ENCODE results near the gene LDB2. TPM values are rescaled to one million over a fixed set of nuclear protein-coding genes. Genes with fewer than 3 reads are reported as not detected.

The LDB2 gene
- total RNA-seq, 1 donor from 2014 or later = 60.4 TPM

- peak; percentile 21 for DNase-seq
Measured at GRCh38 chr4:16843831-16844508, 54.5 kb downstream of the LDB2 start.

GRCh38 chr4:16838226-16838875 is 60.1 kb downstream of the LDB2 start:
- no peak for DNase-seq

DNA sequence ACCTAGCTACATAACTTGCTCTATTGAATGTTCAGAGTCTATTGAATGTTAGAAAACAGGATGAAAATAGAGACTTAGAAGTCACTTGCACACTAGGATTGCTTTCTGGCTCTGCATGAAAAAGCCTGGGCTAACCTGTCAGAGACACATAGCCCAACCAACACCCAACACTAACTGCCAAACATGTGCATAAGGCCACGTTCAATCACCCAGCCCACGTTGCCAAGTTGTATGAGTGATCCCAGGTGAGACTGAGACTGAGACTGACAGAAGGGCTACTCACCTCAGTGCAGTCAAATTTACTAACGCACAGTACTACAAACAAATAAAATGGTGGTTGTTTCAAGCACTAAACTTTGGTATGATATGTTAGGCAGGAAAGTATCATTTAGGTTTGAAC is 61.0 kb downstream of the LDB2 start:
- no peak for DNase-seq

- DNase-seq = no peak
Measured at GRCh38 chr4:16836324-16836723, 62.1 kb downstream of the LDB2 start.

- DNase-seq = no peak
Measured at GRCh38 chr4:16835597-16836247, 62.7 kb downstream of the LDB2 start.

DNA sequence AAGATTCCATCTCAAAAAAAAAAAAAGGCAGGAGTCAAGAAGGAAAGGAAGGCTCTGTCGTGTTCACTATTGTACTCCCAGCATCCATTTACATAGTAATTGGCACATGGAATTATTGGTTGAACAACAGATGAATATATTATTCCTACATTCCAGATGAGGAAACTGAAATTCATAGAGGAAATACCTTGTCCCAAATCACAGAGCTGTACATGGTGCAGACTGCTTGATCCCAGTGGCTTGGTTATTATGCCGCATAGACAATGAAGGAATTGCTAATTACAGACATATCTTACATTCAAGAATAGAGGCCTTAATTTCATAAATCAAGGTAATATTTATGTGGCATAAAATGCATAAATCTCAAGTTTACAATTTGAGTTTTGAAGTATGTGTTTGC is 63.6 kb downstream of the LDB2 start:
- no peak for DNase-seq

- DNase-seq = no peak
Measured at GRCh38 chr4:16833722-16834121, 64.7 kb downstream of the LDB2 start.

DNA sequence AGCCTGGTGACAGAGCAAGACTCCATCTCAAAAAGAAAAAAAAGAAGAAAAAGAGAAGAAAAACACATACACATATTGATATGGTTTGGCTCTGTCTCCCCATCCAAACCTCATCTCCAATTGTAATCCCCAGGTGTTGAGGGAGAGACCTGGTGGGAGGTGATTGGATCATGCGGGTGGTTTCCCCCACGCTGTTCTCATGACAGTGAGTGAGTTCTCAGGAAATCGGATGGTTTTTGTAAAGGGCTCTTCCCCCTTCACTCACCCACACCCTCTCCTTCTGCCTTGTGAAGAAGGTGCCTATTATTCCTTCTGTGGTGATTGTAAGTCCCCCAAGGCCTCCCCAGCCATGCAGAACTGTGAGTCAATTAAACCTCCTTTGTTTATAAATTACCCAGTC is 68.4 kb downstream of the LDB2 start:
- DNase-seq = no peak

GRCh38 chr4:16827794-16828724 is 70.4 kb downstream of the LDB2 start:
- DNase-seq = no peak

DNA sequence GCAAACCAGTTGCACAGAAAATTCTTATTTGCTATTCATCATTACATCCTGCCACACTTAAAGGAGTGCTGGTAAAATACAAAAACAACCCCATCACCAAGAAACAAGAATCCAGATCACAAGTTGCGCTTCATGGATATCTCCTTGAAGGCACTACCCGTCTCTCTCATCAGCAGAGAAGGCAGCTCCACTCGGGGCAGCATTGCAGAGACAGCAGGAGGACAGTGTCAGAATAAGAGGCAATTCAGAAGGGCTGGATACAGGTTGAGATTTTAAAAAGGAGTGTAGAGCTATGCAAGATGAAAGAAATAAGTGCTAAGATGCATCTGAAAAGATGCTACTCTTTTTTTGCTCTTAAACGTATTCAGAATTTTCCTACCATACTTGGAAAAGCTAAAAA is 71.4 kb downstream of the LDB2 start:
- no peak for DNase-seq

DNA sequence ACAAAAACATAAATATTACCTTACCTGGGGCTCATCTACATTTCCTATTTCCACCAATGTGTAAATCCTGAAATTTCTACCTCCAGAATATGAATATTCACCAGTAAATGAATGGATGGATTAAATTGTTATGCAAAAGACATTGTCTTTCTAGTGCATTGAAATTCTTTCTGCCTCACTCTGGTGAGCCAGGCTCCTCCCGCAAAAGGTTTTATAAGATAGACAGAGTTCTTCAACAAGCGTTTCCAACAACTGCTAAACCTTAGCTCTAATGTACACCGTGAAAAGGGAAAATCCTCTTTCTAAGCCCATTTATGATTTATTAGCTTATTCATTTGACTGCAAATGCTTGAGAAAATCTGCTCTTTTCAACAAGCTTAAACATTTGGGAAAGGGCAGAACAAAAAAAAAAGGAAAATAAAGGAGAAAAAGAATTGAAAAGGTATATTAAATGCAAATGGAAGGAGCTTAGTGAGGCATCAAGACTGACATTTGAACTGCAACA is 72.0 kb downstream of the LDB2 start:
- no peak for DNase-seq

DNA sequence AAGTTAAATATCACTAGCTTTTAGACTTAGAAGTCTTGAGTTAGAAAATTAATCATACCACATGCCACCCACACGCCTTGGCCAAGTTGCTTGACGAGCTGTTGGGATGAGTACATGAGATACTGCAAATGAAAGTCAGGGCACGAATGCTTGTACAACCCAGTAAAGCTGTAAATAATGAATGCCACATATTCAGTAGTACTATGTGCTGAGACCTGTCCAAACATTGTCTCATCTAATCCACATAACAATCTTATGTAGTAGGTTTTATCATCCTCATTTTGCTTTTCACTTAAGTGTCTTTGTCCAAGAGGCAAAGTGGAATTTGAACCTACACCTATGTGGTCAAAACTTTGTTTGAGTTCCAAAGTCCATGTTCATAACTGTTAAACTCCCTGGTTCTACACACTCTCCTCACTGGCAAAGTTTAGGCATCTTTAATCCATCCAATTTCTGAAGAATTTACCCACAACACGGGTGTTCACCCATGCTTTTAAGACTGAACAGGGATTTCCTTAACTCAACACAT is 74.1 kb downstream of the LDB2 start:
- no peak for DNase-seq

GRCh38 chr4:16820329-16820728 is 78.1 kb downstream of the LDB2 start:
- peak; percentile 14 for DNase-seq

- DNase-seq = no peak
Measured at GRCh38 chr4:16819652-16820051, 78.8 kb downstream of the LDB2 start.

DNA sequence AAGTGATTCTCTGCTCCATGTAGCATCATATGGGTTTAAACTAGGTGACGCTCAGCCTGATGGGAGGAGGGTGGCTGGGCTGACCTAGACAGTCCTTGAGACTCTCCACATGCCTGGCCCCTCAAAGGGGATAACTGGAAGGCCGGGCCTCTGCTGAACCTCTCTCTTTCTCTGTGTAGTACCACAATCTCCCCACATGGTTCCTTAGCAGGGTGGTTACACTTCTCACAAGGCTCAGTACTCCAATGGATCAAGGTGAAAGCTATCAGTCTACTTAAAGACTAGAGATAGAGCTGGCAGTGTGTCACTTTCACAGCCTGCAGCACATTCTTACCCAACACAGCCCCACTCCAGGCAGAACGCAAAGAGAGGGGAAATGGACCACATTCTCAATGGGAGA is 80.4 kb downstream of the LDB2 start:
- DNase-seq = no peak

DNA sequence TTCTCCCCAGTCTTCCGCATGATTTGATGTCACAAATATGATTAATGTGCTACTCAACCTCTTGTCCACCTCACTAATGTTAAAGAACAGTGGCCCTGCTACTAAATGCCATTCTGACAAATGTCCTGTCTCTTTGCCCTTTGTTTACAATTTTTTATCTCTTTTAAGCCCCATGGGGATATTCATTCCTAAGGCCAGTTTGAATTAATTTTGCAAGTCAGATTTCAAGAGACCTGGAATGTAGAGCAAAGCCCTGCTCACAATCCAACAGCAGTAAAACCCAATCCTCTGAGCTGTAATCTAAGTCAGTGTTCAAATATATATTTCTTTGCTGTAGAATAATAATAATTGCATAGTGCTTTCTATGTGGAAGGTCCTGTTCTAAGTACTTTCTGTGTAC is 81.2 kb downstream of the LDB2 start:
- no peak for DNase-seq

GRCh38 chr4:16814361-16814760 is 84.1 kb downstream of the LDB2 start:
- no peak for DNase-seq

- no peak for DNase-seq
Measured at GRCh38 chr4:16812041-16812440, 86.4 kb downstream of the LDB2 start.

DNA sequence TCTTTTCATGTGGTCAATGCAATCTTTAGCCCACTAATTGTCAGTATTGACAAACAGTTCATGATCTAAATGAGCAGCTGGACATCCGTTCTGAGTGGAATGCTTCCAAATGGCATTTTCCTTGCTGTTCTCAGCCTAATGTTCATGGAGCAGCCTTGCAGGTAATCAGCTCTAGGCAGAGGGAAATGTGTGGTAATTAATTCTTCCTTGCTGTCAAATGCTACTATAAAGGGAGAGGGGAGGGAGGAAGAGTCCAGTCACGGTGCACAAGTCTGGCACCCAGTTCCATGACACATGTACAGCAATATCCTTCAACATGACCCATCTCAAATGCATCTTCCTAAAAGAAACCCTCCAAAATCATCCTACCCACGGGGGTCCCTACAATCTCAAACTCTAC is 88.5 kb downstream of the LDB2 start:
- DNase-seq = no peak

DNA sequence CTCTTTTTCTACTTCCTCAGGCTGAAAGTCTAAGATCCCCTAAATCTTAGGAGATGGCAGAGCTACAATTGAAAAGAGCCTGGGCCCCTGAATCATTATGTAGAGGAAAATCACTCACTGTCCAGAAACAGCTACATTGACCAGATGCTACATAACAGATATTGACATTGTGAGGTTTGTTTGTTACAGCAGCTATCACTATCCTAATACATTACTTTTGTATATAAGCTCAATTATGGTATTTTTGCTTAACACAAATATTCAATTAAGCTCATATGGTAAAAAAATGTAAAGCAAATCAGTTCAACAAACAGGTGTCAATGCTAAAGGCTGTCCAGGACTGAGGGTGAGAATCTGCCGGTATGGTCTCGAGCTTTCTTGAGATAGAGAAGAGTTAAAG is 89.4 kb downstream of the LDB2 start:
- DNase-seq = no peak

- DNase-seq = no peak
Measured at GRCh38 chr4:16807355-16807754, 91.1 kb downstream of the LDB2 start.

- no peak for DNase-seq
Measured at GRCh38 chr4:16804581-16804980, 93.9 kb downstream of the LDB2 start.

Measured in skin of body (tissue), 2 donors.